OCI-LY3 (cell line): ENCODE data around the gene CALHM3.
A peak's percentile ranks its signal among the peaks of the same experiment; 100 is the strongest.

ENCODE experiments used
- H2AFZ ChIP-seq: fragments of 200-600, 300-600 bp; shearing (Covaris generic); 2 replicates; pipeline ENCODE4 v1.6.0; 2014; ENCODE audit warnings: antibody characterized with exemption, low read depth, low read length
- H3K27ac ChIP-seq: fragments of 200-600, 300-600 bp; sonication (generic); 2 replicates; pipeline ENCODE4 v1.5.1; 2014; ENCODE audit warnings: mild to moderate bottlenecking, low read length, moderate library complexity, mixed read lengths
- H3K27me3 ChIP-seq: fragments of 200-600, 300-600 bp; sonication (generic); 2 replicates; pipeline ENCODE4 v1.6.1; 2014; ENCODE audit warnings: low read depth, low read length, mixed read lengths
- H3K36me3 ChIP-seq: fragments of 200-600, 300-600 bp; sonication (generic); replicated peaks from 2 replicates; pipeline ENCODE3; 2014; ENCODE audit warnings: low read depth, low read length, mixed read lengths
- H3K4me1 ChIP-seq: fragments of 300-600, 200-600 bp; sonication (generic); 2 replicates; pipeline ENCODE4 v1.6.1; 2014; ENCODE audit warnings: low read length, mixed read lengths
- H3K4me2 ChIP-seq: fragments of 200-600, 300-600 bp; sonication (generic); 2 replicates; pipeline ENCODE4 v1.6.1; 2014; ENCODE audit warnings: low read length, mixed read lengths
- H3K4me3 ChIP-seq: fragments of 300-600, 200-600 bp; sonication (generic); 2 replicates; pipeline ENCODE4 v1.5.1; 2014; ENCODE audit warnings: antibody characterized with exemption, mild to moderate bottlenecking, low read length, moderate library complexity
- H3K79me2 ChIP-seq: fragments of 300-600, 200-600 bp; shearing (Covaris generic); 2 replicates; pipeline ENCODE4 v1.6.1; 2014; ENCODE audit warnings: mild to moderate bottlenecking, low read length, mixed read lengths
- H3K9ac ChIP-seq: fragments of 300-600, 200-600 bp; shearing (Covaris generic); 2 replicates; pipeline ENCODE4 v1.6.0; 2014; ENCODE audit warnings: mild to moderate bottlenecking, low read length, moderate library complexity
- H3K9me3 ChIP-seq: fragments of 200-600, 300-600 bp; shearing (Covaris generic); 2 replicates; pipeline ENCODE4 v1.6.1; 2014; ENCODE audit warnings: low read length, mixed read lengths; ENCODE audit not compliant: insufficient read depth
- H4K20me1 ChIP-seq: fragments of 200-600, 300-600 bp; sonication (generic); 2 replicates; pipeline ENCODE4 v1.6.1; 2016; ENCODE audit warnings: low read length, mixed read lengths; ENCODE audit not compliant: insufficient read depth
- EZH2phosphoT487 ChIP-seq: fragments of 200-600 bp; shearing (Covaris generic); IDR thresholded peaks from 2 replicates; pipeline ENCODE4 v1.6.1; 2018; ENCODE audit warnings: antibody characterized with exemption, mixed run types, low read depth
- TF ChIP-seq, protein P1 (sequence below): fragments of 200-600, 300-600 bp; sonication (generic); IDR thresholded peaks from 2 replicates; pipeline ENCODE4 v1.5.1; 2014; ENCODE audit warnings: antibody characterized with exemption, low read length, low read depth

The CALHM3 gene

DNA sequence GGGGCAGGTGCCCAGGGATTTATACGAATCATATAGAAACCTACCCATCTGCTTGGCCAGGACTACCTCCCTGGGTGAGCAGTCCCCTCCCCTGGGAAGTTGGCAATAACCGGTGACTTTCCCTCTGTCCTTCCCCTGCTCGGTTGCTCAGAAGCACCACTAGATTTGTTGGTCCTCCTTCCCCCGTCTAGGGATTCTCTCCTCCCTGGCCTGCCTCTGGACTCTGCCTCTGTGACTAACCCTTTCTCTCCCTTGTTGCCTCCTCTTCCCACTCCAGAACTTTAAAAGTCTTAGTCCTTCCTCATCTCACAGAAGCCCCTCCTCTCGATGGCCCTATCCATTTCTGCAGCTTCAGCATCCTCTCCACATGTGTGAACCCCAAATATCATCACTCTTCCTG, 9.8 kb downstream of the CALHM3 start:
- Histone ChIP-seq H3K4me2 (0 out of 2 replicates have a peak overlapping the region, but pooled peaks have one; percentile 0), H3K27me3 (no peaks in the 10 kb centered on the region), H3K9ac (no peak overlapping the region), H3K9me3 (no peaks in the 10 kb centered on the region), H3K79me2 (no peaks in the 10 kb centered on the region), H3K4me3 (no peak overlapping the region), H3K36me3 (no peaks in the 10 kb centered on the region), H4K20me1 (no peaks in the 10 kb centered on the region), H2AFZ (no peak overlapping the region), H3K4me1 (peaks cover 83% of the 10 kb centered on the region), H3K27ac (no peak overlapping the region)
- TF ChIP-seq, protein P1, sequence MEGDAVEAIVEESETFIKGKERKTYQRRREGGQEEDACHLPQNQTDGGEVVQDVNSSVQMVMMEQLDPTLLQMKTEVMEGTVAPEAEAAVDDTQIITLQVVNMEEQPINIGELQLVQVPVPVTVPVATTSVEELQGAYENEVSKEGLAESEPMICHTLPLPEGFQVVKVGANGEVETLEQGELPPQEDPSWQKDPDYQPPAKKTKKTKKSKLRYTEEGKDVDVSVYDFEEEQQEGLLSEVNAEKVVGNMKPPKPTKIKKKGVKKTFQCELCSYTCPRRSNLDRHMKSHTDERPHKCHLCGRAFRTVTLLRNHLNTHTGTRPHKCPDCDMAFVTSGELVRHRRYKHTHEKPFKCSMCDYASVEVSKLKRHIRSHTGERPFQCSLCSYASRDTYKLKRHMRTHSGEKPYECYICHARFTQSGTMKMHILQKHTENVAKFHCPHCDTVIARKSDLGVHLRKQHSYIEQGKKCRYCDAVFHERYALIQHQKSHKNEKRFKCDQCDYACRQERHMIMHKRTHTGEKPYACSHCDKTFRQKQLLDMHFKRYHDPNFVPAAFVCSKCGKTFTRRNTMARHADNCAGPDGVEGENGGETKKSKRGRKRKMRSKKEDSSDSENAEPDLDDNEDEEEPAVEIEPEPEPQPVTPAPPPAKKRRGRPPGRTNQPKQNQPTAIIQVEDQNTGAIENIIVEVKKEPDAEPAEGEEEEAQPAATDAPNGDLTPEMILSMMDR, result no peak
- no peak for TF ChIP-seq EZH2phosphoT487

DNA sequence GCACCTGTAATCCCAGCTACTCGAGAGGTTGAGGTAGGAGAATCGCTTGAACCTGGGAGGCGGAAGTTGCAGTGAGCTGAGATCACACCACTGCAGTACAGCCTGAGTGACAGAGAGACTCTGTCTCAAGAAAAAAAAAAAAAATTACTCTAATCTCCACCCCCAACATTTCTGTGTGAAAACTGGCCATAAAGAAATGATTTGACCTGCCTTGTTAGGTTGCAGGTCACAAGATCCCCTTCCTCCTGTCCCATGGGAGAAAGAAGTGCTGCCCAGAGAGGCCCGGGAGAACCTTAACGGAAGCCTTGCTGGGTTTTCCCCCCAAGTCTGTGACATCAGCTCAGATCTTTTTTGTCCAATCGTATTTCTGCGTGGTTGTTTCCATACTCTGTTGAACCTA, 11.6 kb downstream of the CALHM3 start:
- Histone ChIP-seq H3K27ac (peak overlapping the region; percentile 75), H3K4me1 (peaks cover 78% of the 10 kb centered on the region), H3K4me2 (peak overlapping the region; percentile 50), H3K9ac (peak overlapping the region; percentile 46; the same call in 1 of the 2 replicates), H2AFZ (peak overlapping the region; percentile 66), H3K9me3 (no peaks in the 10 kb centered on the region), H3K4me3 (peak overlapping the region; percentile 28; the same call in 1 of the 2 replicates), H3K27me3 (no peaks in the 10 kb centered on the region), H3K79me2 (no peaks in the 10 kb centered on the region), H4K20me1 (no peaks in the 10 kb centered on the region), H3K36me3 (no peaks in the 10 kb centered on the region)
- no peak for TF ChIP-seq EZH2phosphoT487
- TF ChIP-seq, protein P1, result no peak

DNA sequence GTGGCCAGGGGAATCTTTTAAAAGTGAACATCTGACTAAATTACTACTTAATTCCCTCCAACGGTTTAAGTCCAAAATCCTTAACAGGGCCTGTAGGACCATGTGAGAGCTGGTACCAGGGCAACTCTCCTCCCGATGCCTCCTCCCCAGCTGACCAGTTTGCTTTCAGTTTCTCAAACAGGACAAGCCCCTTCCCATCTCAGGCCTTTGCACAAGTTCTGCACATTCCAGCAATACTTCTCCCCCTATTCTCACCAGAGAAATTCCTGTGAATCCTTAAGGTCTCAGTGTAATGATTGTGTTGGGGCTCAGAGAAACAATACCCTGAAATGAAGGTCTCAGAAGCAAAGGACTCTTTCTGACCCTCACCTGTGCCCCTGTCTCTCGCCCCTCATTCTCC, 12.3 kb downstream of the CALHM3 start:
- Histone ChIP-seq H3K4me3 (peak overlapping the region; percentile 28), H3K36me3 (no peaks in the 10 kb centered on the region), H2AFZ (no peak overlapping the region), H3K79me2 (no peaks in the 10 kb centered on the region), H3K27me3 (no peaks in the 10 kb centered on the region), H3K4me1 (peaks cover 71% of the 10 kb centered on the region), H3K4me2 (peak overlapping the region; percentile 50), H3K9me3 (no peaks in the 10 kb centered on the region), H4K20me1 (no peaks in the 10 kb centered on the region), H3K27ac (peak overlapping the region; percentile 75), H3K9ac (peak overlapping the region; percentile 46; the same call in 1 of the 2 replicates)
- TF ChIP-seq, protein P1, result no peak
- no peak for TF ChIP-seq EZH2phosphoT487

DNA sequence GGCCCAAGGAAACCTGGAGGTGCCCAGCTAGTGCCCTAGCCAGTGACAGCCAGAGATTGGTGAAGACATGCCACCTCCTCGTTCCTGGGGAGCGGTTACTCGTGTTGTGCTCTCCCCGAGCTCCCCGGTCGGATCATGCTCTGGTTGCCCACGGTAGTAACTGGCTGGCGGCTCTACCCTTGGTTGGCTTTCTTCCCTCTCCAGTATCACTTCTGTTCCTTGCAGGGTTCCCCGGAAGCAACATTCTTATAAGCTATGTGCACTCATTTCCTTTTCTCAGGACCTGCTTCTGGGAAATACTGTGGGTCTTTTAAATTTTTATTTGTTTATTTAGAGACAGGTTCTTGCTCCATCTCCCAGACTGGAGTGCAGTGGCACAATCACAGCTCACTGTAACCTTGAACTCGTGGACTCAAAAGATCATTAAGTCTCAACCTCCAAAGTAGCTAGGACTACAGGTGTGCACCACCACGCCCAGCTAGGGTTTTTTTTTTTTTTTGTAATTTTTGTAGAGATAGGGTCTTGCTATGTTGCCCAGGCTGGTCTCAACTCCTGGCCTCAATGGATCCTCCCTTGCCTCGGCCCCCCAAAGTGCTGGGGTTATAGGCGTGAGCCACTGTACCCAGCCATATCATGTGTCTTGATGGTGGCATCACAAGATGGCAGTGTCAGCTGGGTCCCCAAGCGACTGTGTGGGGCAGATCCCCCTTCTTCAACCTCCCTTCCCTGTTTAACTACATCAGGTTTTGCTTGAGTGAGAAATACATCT, 13.4 kb downstream of the CALHM3 start:
- Histone ChIP-seq H2AFZ (no peak overlapping the region), H3K4me1 (peaks cover 61% of the 10 kb centered on the region)
- TF ChIP-seq, protein P1, result no peak
- no peak for TF ChIP-seq EZH2phosphoT487

More for the DNA sequence above, 13.4 kb downstream of the CALHM3 start:
- no peaks in the 10 kb centered on the region for H3K36me3 ChIP-seq
- peak overlapping the region; percentile 43; the same call in 1 of the 2 replicates for H3K9ac ChIP-seq
- 0 out of 2 replicates have a peak overlapping the region, but pooled peaks have one; percentile 19 for H3K4me3 ChIP-seq
- H3K4me2 ChIP-seq, result peak overlapping the region; percentile 46
- no peaks in the 10 kb centered on the region for H4K20me1 ChIP-seq
- no peaks in the 10 kb centered on the region for H3K9me3 ChIP-seq
- no peaks in the 10 kb centered on the region for H3K79me2 ChIP-seq
- H3K27ac ChIP-seq, result peak overlapping the region; percentile 52
- H3K27me3 ChIP-seq, result no peaks in the 10 kb centered on the region
